ENCODE results near the gene USP12. TPM values are rescaled to one million over a fixed set of nuclear protein-coding genes. Genes with fewer than 3 reads are reported as not detected.

Gene USP12
- total and polyA plus RNA-seq, 10 donors: 13.3 to 37.3 (median 28.3) TPM

GRCh38 chr13:27064252-27064995 is 107.2 kb downstream of the USP12 start:
- TF ChIP-seq POLR2A (IDR thresholded peaks at IDR 0.05) (no peak), CTCF (IDR thresholded peaks at IDR 0.05 in 8 of 11, conservative IDR thresholded peaks at IDR 0.05 in 3 of 11) (no peak), POLR2AphosphoS5 (IDR thresholded peaks at IDR 0.05) (no peak)
- intact Hi-C loops (cut with DNase I; ENCODE audit: low total_unique reads): no loop called here
- 84 to 87% (median 87%) methylated on average over 9 of the region's 9 CpGs for WGBS, 5 donors
- peaks cover 0 to 9% (median 8%) of the 10 kb centered on the region in 8 donors for H3K9me3 ChIP-seq
- H3K36me3 ChIP-seq: peaks cover 0 to 27% (median 7%) of the 10 kb centered on the region in 6 donors
- no peaks in the 10 kb centered on the region for H3K27me3 ChIP-seq (replicated peaks in 1 of 7)
- no peak overlapping the region for H3K27ac ChIP-seq
- no peaks in the 10 kb centered on the region for H3K4me1 ChIP-seq
- DNase-seq: no peak
- H3K4me3 ChIP-seq: no peak overlapping the region

GRCh38 chr13:27057817-27058216 is 113.8 kb downstream of the USP12 start:
- H3K36me3 ChIP-seq: no peaks in the 10 kb centered on the region
- H3K9me3 ChIP-seq: peaks cover 0 to 2% (median under 1%) of the 10 kb centered on the region in 8 donors
- no peaks in the 10 kb centered on the region for H3K4me1 ChIP-seq
- H3K4me3 ChIP-seq: no peak overlapping the region
- no peaks in the 10 kb centered on the region for H3K27me3 ChIP-seq (replicated peaks in 1 of 7)
- intact Hi-C loops (cut with DNase I; ENCODE audit: low total_unique reads): no loop called here
- WGBS, 5 donors: 93 to 98% (median 94%) methylated on average over 2 of the region's 2 CpGs
- H3K27ac ChIP-seq: no peak overlapping the region
- DNase-seq: no peak
- TF ChIP-seq POLR2A (IDR thresholded peaks at IDR 0.05): no peak
- TF ChIP-seq CTCF (IDR thresholded peaks at IDR 0.05 in 8 of 11, conservative IDR thresholded peaks at IDR 0.05 in 3 of 11): no peak
- TF ChIP-seq POLR2AphosphoS5 (IDR thresholded peaks at IDR 0.05): no peak

GRCh38 chr13:27055526-27055925 is 116.1 kb downstream of the USP12 start:
- 78 to 90% (median 83%) methylated on average over 6 of the region's 6 CpGs for WGBS, 5 donors
- TF ChIP-seq CTCF (IDR thresholded peaks at IDR 0.05 in 8 of 11, conservative IDR thresholded peaks at IDR 0.05 in 3 of 11): no peak
- no peak for TF ChIP-seq POLR2AphosphoS5 (IDR thresholded peaks at IDR 0.05)
- TF ChIP-seq POLR2A (IDR thresholded peaks at IDR 0.05): no peak
- no peak overlapping the region for H3K27ac ChIP-seq
- H3K4me3 ChIP-seq: no peak overlapping the region
- no peaks in the 10 kb centered on the region for H3K27me3 ChIP-seq (replicated peaks in 1 of 7)
- intact Hi-C loops (cut with DNase I; ENCODE audit: low total_unique reads): no loop called here
- H3K4me1 ChIP-seq: no peaks in the 10 kb centered on the region
- DNase-seq: no peak
- H3K9me3 ChIP-seq: peaks cover 0 to 4% (median 0%) of the 10 kb centered on the region in 8 donors
- H3K36me3 ChIP-seq: peaks cover 0 to 2% (median 0%) of the 10 kb centered on the region in 6 donors

GRCh38 chr13:27054760-27055159 is 116.9 kb downstream of the USP12 start:
- 54 to 76% (median 60%) methylated on average over 2 of the region's 2 CpGs for WGBS, 5 donors
- H3K4me3 ChIP-seq: no peak overlapping the region

More at GRCh38 chr13:27054760-27055159, 116.9 kb downstream of the USP12 start:
- Histone ChIP-seq H3K4me1 (no peaks in the 10 kb centered on the region), H3K27me3 (replicated peaks in 1 of 7) (no peaks in the 10 kb centered on the region), H3K9me3 (peaks cover 0 to 7% (median 0%) of the 10 kb centered on the region in 8 donors), H3K36me3 (peaks cover 0 to 6% (median 0%) of the 10 kb centered on the region in 6 donors), H3K27ac (no peak overlapping the region)
- intact Hi-C loops (cut with DNase I; ENCODE audit: low total_unique reads): no loop called here
- TF ChIP-seq POLR2A (IDR thresholded peaks at IDR 0.05) (no peak), POLR2AphosphoS5 (IDR thresholded peaks at IDR 0.05) (no peak), CTCF (IDR thresholded peaks at IDR 0.05 in 8 of 11, conservative IDR thresholded peaks at IDR 0.05 in 3 of 11) (no peak)
- no peak for DNase-seq
